ENCODE results near the gene CAMK2N1.

CAMK2N1 gene

GRCh38 chr1:20442920-20443625 lies 42.9 kb downstream of the CAMK2N1 start:
- DNase-seq: peak; percentile 26

- DNase-seq: peak; percentile 64
Observed at GRCh38 chr1:20440785-20441200, 45.2 kb downstream of the CAMK2N1 start.

- DNase-seq: no peak
Observed at GRCh38 chr1:20439282-20439681, 46.7 kb downstream of the CAMK2N1 start.

- no peak for DNase-seq
Observed at GRCh38 chr1:20437640-20438039, 48.4 kb downstream of the CAMK2N1 start.

GRCh38 chr1:20432891-20433290 lies 53.1 kb downstream of the CAMK2N1 start:
- no peak for DNase-seq

Measured in NCI-H1694 (cell line).